WERI-Rb-1 (cell line): Measurements from ENCODE around the gene TRABD.

ENCODE experiments used
- DNase-seq: peaks from one replicate; pipeline ENCODE4 v3.0.0-alpha.2; 2020
- H3K27ac ChIP-seq: fragments of 250-450 bp; sonication (Bioruptor Pico); 2 replicates; pipeline ENCODE4 v1.5.1; 2020; ENCODE audit warnings: mild to moderate bottlenecking, moderate library complexity
- H3K27me3 ChIP-seq: fragments of 250-450 bp; sonication (Bioruptor Pico); 2 replicates; pipeline ENCODE4 v1.5.1; 2021; ENCODE audit warnings: mild to moderate bottlenecking, low read depth, moderate library complexity; ENCODE audit not compliant: insufficient read depth, severe bottlenecking
- H3K36me3 ChIP-seq: fragments of 250-450 bp; sonication (Bioruptor Pico); 2 replicates; pipeline ENCODE4 v1.5.1; 2020; ENCODE audit warnings: mild to moderate bottlenecking, moderate library complexity
- H3K4me3 ChIP-seq: 2 replicates; pipeline ENCODE4 v1.5.1; 2011; ENCODE audit warnings: low read depth, mild to moderate bottlenecking, control low read depth, low read length
- H3K9me3 ChIP-seq: fragments of 250-450 bp; sonication (Bioruptor Pico); 2 replicates; pipeline ENCODE4 v1.5.1; 2021; ENCODE audit warnings: mild to moderate bottlenecking, moderate library complexity; ENCODE audit not compliant: severe bottlenecking
- CTCF ChIP-seq: IDR thresholded peaks from 2 replicates; pipeline ENCODE4 v1.5.1; 2011; ENCODE audit warnings: low read depth, mild to moderate bottlenecking, control low read depth, inconsistent platforms, low read length

Gene TRABD

GRCh38 chr22:50242406-50242949 is 56.8 kb downstream of the TRABD start:
- no peak for TF ChIP-seq CTCF
- no peak for DNase-seq
- Histone ChIP-seq H3K4me3 (no peak overlapping the region), H3K27me3 (no peaks in the 10 kb centered on the region), H3K9me3 (no peaks in the 10 kb centered on the region), H3K36me3 (peaks cover 45% of the 10 kb centered on the region), H3K27ac (no peak overlapping the region)

DNA sequence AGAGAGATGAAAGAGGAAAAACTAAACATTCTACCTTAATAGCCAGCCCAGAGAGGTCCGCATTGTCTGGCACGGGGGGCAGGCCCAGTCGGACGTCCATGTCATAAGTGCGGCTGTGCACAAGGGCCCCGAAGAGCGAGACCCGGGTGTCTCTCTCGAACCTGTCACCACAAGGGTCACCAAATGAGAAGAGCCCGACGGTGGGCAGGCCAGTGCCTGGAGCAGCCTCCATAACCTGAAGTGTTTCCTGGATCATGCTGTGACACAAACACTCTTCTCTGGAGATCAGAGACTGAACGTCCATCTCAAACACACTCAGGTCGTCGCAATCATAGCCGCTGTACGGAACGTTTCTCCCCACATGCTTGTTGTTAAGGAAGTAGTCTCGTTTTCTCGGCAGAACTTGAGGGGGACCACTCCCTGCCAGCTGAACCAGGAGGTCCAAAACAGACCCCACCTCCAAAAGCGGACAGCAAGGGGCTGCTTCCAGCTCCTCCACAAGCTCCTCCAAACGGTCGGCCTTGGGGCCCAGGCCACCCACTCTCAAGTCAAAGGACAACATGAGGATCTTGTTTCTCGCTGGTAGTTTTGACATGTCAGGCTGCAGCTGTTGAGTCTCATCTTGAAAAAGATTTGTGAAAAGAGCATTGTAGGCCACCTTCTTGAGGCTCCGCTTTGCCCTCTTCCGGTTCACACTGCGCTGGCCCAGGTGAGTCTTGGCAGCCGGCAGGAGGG is 58.1 kb downstream of the TRABD start:
- H3K9me3 ChIP-seq = no peaks in the 10 kb centered on the region
- peaks cover 55% of the 10 kb centered on the region for H3K36me3 ChIP-seq
- peak overlapping the region; percentile 97 for H3K4me3 ChIP-seq
- H3K27ac ChIP-seq = peak overlapping the region; percentile 87
- H3K27me3 ChIP-seq = no peaks in the 10 kb centered on the region
- DNase-seq = no peak
- no peak for TF ChIP-seq CTCF

GRCh38 chr22:50244420-50245213 is 58.9 kb downstream of the TRABD start, which contains the start of gene TUBGCP6:
TSS of gene TUBGCP6 (minus strand) at chr22:50245023. CDS start at chr22:50244459, 564 bp downstream.
- TF ChIP-seq CTCF = 0 out of 2 replicates have a peak, but pooled peaks have one; percentile 23
- Histone ChIP-seq H3K9me3 (no peaks in the 10 kb centered on the region), H3K36me3 (peaks cover 47% of the 10 kb centered on the region), H3K27me3 (no peaks in the 10 kb centered on the region), H3K4me3 (peak within 1 kb of the TSS; percentile 97), H3K27ac (peak within 1 kb of the TSS; percentile 87)
- DNase-seq = peak; percentile 89

DNA sequence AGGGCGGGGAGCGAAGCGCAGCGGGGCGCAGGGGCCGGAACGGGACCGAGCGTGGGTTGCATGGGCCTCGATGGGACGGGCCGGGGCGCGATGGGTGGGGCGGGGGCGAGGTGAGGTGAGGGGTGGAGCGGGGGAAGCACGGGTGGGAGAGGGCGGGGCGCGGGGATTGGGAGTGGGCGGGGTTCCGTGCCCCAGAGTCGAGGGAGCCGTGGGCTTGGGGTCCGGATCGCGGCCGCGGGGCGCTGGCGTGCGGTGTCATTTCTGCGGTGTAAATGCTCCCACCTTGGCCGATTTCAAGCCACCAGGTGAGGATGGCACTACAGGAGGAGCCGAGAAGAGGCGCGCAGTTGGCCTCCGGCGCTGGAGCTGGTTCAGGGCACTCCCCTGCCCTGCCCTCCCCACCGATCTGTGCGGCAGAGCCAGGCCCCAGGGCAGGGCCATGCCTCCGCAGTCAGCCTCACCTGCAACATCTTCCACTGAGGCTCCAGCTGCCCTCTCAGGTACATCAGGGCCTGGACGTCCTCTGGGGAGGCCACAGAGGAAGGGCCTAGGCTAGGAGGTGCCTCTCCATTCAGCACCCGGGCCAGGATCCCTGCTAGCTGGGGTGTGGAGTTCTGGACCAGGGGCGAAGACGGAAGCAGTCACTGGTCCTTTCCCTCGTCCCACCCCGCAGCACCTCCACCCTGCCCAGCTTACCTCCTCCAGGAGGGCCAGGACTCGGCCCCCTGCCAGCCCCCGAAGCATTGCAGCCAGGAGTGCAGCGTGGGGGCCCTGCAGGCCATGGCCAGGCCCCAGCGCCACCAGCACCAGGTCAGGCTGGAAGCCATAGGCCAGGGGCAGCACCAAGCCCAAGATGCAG is 59.7 kb downstream of the TRABD start:
- Histone ChIP-seq H3K36me3 (peaks cover 39% of the 10 kb centered on the region), H3K4me3 (peak overlapping the region; percentile 97), H3K27ac (peak overlapping the region; percentile 87), H3K9me3 (no peaks in the 10 kb centered on the region), H3K27me3 (no peaks in the 10 kb centered on the region)
- DNase-seq = no peak
- TF ChIP-seq CTCF = no peak

GRCh38 chr22:50246242-50247175 is 60.8 kb downstream of the TRABD start:
- Histone ChIP-seq H3K36me3 (peaks cover 36% of the 10 kb centered on the region), H3K9me3 (no peaks in the 10 kb centered on the region), H3K27me3 (no peaks in the 10 kb centered on the region), H3K4me3 (no peak overlapping the region), H3K27ac (no peak overlapping the region)
- no peak for TF ChIP-seq CTCF
- no peak for DNase-seq
